ENCODE data around the gene GALR2. TPM values are rescaled to one million over a fixed set of nuclear protein-coding genes. Genes with fewer than 3 reads are reported as not detected.

Gene GALR2
- total and polyA plus RNA-seq, 9 of the 15 experiments (the other 6 are each of a cell fraction or from before 2014, with no cell fraction given), result 0.34 TPM; not detected in 8

- H3K4me3 ChIP-seq, result no peak overlapping the region
- no peaks in the 10 kb centered on the region for H3K9me3 ChIP-seq (replicated peaks; ENCODE audit: control insufficient read depth, insufficient read depth, low read depth, low read length)
- peak in 3 of 4 experiments; percentile 24 to 62 (median 55) for DNase-seq (ENCODE audit: extremely low read depth in 1 of 4, low spot score in 3 of 4)
- H3K79me2 ChIP-seq (ENCODE audit: control insufficient read depth, insufficient read depth, low read length), result no peaks in the 10 kb centered on the region
- no peaks in the 10 kb centered on the region for H3K27me3 ChIP-seq (ENCODE audit: control insufficient read depth in 2 of 2, insufficient read depth in 2 of 2, low read length in 2 of 2)
- no peaks in the 10 kb centered on the region for H3K36me3 ChIP-seq (ENCODE audit: control insufficient read depth, insufficient read depth, low read length)
- TF ChIP-seq RREB1 (CRISPR knock-in tag; IDR thresholded peaks at IDR 0.05), result no peak
- TF ChIP-seq TCF3 (CRISPR knock-in tag; IDR thresholded peaks at IDR 0.05), result 0 out of 2 replicates have a peak, but pooled peaks have one; percentile 7
- no peaks in the 10 kb centered on the region for H4K20me1 ChIP-seq (replicated peaks; ENCODE audit: control insufficient read depth, insufficient read depth, low read length)
- CTCF ChIA-PET (ENCODE audit: low intra/inter-chr PET ratio), result interaction anchor here (0.6 to 6.9 kb wide), 6 partner anchors 27 to 277 kb away, joined by 3 to 89 read pairs (median 6); no protein-coding TSS in a partner anchor
- intact Hi-C loops (cut with micrococcal nuclease) (loop anchor here (1.0 to 5.0 kb wide), 4 partner anchors 62 to 177 kb away; no protein-coding TSS in a partner anchor), in situ Hi-C loops (cut with MboI) (no loop called here)
- H3K4me1 ChIP-seq (replicated peaks in 1 of 2; ENCODE audit: control insufficient read depth in 2 of 2, insufficient read depth in 2 of 2, low read length in 2 of 2), result peaks cover 5 to 21% of the 10 kb centered on the region in 2 experiments; a peak in 4 of 5 replicates
- H3K9ac ChIP-seq (ENCODE audit: insufficient read depth in 1 of 2, low read depth in 2 of 2, low read length in 2 of 2), result no peak overlapping the region; a peak in 1 of 4 replicates
- BruUV-seq (replicated peaks), result no TSS peak
- POLR2A ChIA-PET, result interaction anchor here (0.6 to 11.3 kb wide), 2 partner anchors 151 to 167 kb away, joined by 3 to 157 read pairs; no protein-coding TSS in a partner anchor
- peaks cover 4% of the 10 kb centered on the region for H3K9me1 ChIP-seq (ENCODE audit: control insufficient read depth, insufficient read depth, low read length)
- 37% methylated on average over 5 of the region's 5 CpGs for WGBS (ENCODE audit: insufficient coverage, low coverage, missing lambda C conversion rate)
- FAIRE-seq, result peak; percentile 23
- no peak for ATAC-seq
- peak overlapping the region; percentile 96 for H2AFZ ChIP-seq (ENCODE audit: low read depth, low read length)
- no peak overlapping the region for H3K27ac ChIP-seq (ENCODE audit: extremely low read depth, low read depth, low read length)
- H3K4me2 ChIP-seq (ENCODE audit: insufficient read depth, low read length), result peak overlapping the region; percentile 27
These were observed 46.1 kb downstream of the GALR2 start for GRCh38 chr17:76120658-76121008.

All from K562 (cell line).